ENCODE data around the gene TAS1R2. TPM values are rescaled to one million over a fixed set of nuclear protein-coding genes. Genes with fewer than 3 reads are reported as not detected.

TAS1R2 gene
- total and polyA plus RNA-seq, 12 donors = not detected

- TF ChIP-seq CTCF (IDR thresholded peaks at IDR 0.05) = no peak
- no peak for TF ChIP-seq POLR2A (IDR thresholded peaks at IDR 0.05)
- H3K9me3 ChIP-seq (replicated peaks in 1 of 3) = no peaks in the 10 kb centered on the region
- no peaks in the 10 kb centered on the region for H3K27me3 ChIP-seq
- DNase-seq = no peak
- no peaks in the 10 kb centered on the region for H3K4me1 ChIP-seq (replicated peaks in 1 of 2)
- H3K27ac ChIP-seq = no peak overlapping the region
- no peaks in the 10 kb centered on the region for H3K36me3 ChIP-seq (replicated peaks in 1 of 2)
- no peak overlapping the region for H3K4me3 ChIP-seq
- intact Hi-C loops (cut with DNase I) = no loop called here
- 82 to 91% (median 83%) methylated on average over 7 to 12 of the region's 12 CpGs for WGBS, 4 donors
These were observed 9.5 kb upstream of the TAS1R2 start for GRCh38 chr1:18868801-18869424.

DNA sequence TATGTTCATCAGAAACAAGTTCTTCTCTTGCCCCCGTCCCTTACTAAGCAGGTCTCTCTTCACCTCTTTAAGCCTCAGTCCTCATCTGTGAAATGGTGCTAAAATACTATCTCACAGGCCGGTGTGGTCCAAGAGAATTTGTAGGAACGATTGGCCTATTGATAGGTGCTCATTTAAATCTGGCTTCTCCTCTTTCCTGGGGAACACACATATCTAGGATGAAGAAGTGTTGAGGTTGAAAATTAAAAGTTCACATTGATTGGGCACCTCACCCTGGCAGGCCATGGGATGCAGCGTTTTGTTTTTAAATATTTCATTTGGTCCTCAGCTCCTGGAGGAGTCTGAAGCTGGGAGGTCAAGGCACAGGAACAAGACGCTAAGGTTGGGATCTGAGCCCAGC is 8.9 kb upstream of the TAS1R2 start:
- Histone ChIP-seq H3K27ac (no peak overlapping the region), H3K4me1 (replicated peaks in 1 of 2) (no peaks in the 10 kb centered on the region), H3K27me3 (no peaks in the 10 kb centered on the region), H3K4me3 (no peak overlapping the region), H3K9me3 (replicated peaks in 1 of 3) (no peaks in the 10 kb centered on the region), H3K36me3 (replicated peaks in 1 of 2) (no peaks in the 10 kb centered on the region)
- no peak for TF ChIP-seq CTCF (IDR thresholded peaks at IDR 0.05)
- TF ChIP-seq POLR2A (IDR thresholded peaks at IDR 0.05) = no peak
- 69 to 84% (median 76%) methylated on average over 5 of the region's 5 CpGs for WGBS, 4 donors
- DNase-seq = no peak
- intact Hi-C loops (cut with DNase I) = no loop called here

DNA sequence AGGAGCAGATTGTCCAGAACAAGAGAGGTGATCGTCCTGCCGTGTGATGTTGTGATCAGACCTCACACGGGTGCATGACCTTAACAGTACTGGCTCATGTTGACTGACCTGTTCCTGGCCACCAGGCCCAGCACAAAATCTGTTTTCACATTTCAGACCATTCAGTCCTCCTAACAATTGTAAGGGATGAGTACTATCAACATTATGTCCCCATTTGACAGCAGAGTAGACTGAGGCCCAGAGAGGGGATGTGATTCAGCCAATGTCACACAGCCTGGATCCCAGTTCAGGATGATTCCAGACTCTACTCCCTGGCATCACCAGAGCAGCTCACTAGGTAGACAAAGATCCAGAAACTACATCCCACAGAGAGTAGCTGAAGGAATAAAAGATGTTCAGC is 7.4 kb upstream of the TAS1R2 start:
- H3K36me3 ChIP-seq (replicated peaks in 1 of 2) = no peaks in the 10 kb centered on the region
- TF ChIP-seq POLR2A (IDR thresholded peaks at IDR 0.05) (no peak), CTCF (IDR thresholded peaks at IDR 0.05) (no peak)
- H3K9me3 ChIP-seq (replicated peaks in 1 of 3) = no peaks in the 10 kb centered on the region
- no peaks in the 10 kb centered on the region for H3K4me1 ChIP-seq (replicated peaks in 1 of 2)
- no peak overlapping the region for H3K27ac ChIP-seq
- DNase-seq = no peak
- intact Hi-C loops (cut with DNase I) = no loop called here
- H3K4me3 ChIP-seq = no peak overlapping the region
- no peaks in the 10 kb centered on the region for H3K27me3 ChIP-seq
- WGBS, 4 donors = 80 to 96% (median 90%) methylated on average over 3 of the region's 3 CpGs

GRCh38 chr1:18866314-18866713 is 6.9 kb upstream of the TAS1R2 start:
- Histone ChIP-seq H3K4me1 (replicated peaks in 1 of 2) (no peaks in the 10 kb centered on the region), H3K36me3 (replicated peaks in 1 of 2) (no peaks in the 10 kb centered on the region), H3K27me3 (no peaks in the 10 kb centered on the region), H3K9me3 (replicated peaks in 1 of 3) (no peaks in the 10 kb centered on the region), H3K27ac (no peak overlapping the region), H3K4me3 (no peak overlapping the region)
- no peak for TF ChIP-seq CTCF (IDR thresholded peaks at IDR 0.05)
- no peak for TF ChIP-seq POLR2A (IDR thresholded peaks at IDR 0.05)
- WGBS, 4 donors = 78 to 88% (median 81%) methylated on average over 6 of the region's 6 CpGs
- DNase-seq = no peak
- intact Hi-C loops (cut with DNase I) = no loop called here

All from adrenal gland (tissue), 12 donors.